Measurements from ENCODE around the gene NMD3.

The NMD3 gene

DNA sequence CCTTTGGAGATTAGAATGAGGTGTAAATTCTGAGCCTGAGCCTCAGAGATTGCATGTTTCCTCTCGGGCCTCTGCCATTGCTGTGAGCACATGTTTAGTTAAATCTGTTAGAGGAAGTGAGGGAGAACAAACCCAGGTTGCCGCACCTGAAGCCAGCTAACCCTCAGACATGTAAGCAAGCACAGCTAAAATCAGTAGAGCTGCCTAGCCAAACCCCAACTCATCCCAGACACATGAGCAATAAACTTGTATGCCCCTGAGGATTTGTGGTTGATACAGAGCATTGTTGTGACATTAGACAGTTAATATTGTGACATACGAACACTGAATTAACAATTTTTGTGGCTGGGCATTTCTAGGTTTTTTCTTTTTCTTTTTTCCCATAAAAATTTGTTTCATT lies 41.9 kb downstream of the NMD3 start:
- Histone ChIP-seq H3K9me2 (replicated peaks; ENCODE audit: insufficient read depth, low read length) (no peaks in the 10 kb centered on the region), H3K79me2 (ENCODE audit: insufficient read depth, low read length) (no peaks in the 10 kb centered on the region), H3K27me3 (ENCODE audit: low read length) (no peaks in the 10 kb centered on the region), H4K20me1 (ENCODE audit: low read depth, low read length) (no peaks in the 10 kb centered on the region), H2AFZ (ENCODE audit: low read depth, low read length, severe bottlenecking) (no peak overlapping the region), H3K27ac (ENCODE audit: low read depth, low read length) (no peak overlapping the region), H3K4me3 (ENCODE audit: insufficient read depth, low read length, poor library complexity, severe bottlenecking) (no peak overlapping the region), H3K9ac (ENCODE audit: low read length) (no peak overlapping the region), H3K9me3 (ENCODE audit: insufficient read depth, low read length) (no peaks in the 10 kb centered on the region), H3K36me3 (ENCODE audit: low read length) (peaks cover 23% of the 10 kb centered on the region), H3F3A (ENCODE audit: insufficient read depth) (no peaks in the 10 kb centered on the region), H3K4me2 (ENCODE audit: low read depth, low read length, poor library complexity, severe bottlenecking) (no peak overlapping the region)
- TF ChIP-seq CTCF (IDR thresholded peaks at IDR 0.05; ENCODE audit: insufficient read depth, low read length, poor library complexity, severe bottlenecking) (no peak), EZH2phosphoT487 (conservative IDR thresholded peaks at IDR 0.05; ENCODE audit: low read length) (no peak)

DNA sequence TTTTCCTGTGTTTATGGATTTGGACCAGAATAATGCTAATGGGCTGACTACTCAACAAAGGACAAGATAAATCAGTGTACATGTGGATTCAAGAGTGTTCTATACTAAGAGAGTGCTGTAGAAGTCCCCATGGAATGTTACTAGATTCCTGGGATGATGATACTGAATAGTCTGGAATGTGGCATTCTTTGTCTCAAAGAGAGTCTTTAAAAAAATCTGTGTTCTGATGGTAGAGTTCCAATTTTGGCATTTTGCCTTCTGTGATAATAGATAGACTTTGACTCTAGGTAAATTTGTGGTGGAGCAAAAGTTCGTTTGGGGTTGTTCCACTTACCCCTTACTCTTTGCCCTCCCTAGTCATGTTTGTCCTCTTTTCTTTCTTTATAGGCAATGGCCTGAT lies 43.7 kb downstream of the NMD3 start:
- H3K4me3 ChIP-seq (ENCODE audit: insufficient read depth, low read length, poor library complexity, severe bottlenecking), result no peak overlapping the region
- H3K9ac ChIP-seq (ENCODE audit: low read length), result no peak overlapping the region
- no peaks in the 10 kb centered on the region for H3K9me2 ChIP-seq (replicated peaks; ENCODE audit: insufficient read depth, low read length)
- no peaks in the 10 kb centered on the region for H3K27me3 ChIP-seq (ENCODE audit: low read length)
- H2AFZ ChIP-seq (ENCODE audit: low read depth, low read length, severe bottlenecking), result no peak overlapping the region
- no peak for TF ChIP-seq CTCF (IDR thresholded peaks at IDR 0.05; ENCODE audit: insufficient read depth, low read length, poor library complexity, severe bottlenecking)
- TF ChIP-seq EZH2phosphoT487 (conservative IDR thresholded peaks at IDR 0.05; ENCODE audit: low read length), result no peak
- H3K79me2 ChIP-seq (ENCODE audit: insufficient read depth, low read length), result no peaks in the 10 kb centered on the region
- peaks cover 18% of the 10 kb centered on the region for H3K36me3 ChIP-seq (ENCODE audit: low read length)
- H4K20me1 ChIP-seq (ENCODE audit: low read depth, low read length), result no peaks in the 10 kb centered on the region
- H3F3A ChIP-seq (ENCODE audit: insufficient read depth), result no peaks in the 10 kb centered on the region
- H3K9me3 ChIP-seq (ENCODE audit: insufficient read depth, low read length), result no peaks in the 10 kb centered on the region
- H3K27ac ChIP-seq (ENCODE audit: low read depth, low read length), result no peak overlapping the region
- no peak overlapping the region for H3K4me2 ChIP-seq (ENCODE audit: low read depth, low read length, poor library complexity, severe bottlenecking)

DNA sequence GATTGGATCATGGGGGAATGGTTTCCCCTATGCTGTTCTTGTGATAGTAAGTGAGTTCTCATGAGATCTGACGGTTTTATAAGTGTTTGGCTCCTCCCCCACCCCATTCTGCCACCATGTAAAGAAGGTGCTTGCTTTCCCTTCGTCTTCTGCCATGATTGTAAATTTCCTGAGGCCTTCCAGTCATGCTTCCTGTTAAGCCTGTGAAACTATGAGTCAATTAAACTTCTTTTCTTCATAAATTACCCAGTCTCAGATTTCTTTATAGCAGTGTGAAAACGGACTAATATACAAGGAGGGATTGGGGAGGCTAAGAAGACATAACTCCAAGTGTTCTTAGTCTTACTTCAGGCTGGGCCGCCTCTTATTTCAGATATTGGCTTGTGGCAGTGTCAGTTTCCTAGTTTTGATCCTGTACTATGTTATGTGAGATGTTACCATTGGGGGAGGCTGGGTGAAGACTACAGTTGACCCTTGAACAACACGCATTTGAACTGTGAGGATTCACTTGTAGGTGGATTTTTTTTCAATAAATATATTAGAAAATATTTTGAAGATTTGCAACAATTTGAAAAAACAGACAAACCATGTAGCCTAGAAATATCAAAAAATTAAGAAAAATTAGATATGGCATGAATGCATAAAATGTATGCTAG lies 44.9 kb downstream of the NMD3 start:
- TF ChIP-seq EZH2phosphoT487 (conservative IDR thresholded peaks at IDR 0.05; ENCODE audit: low read length) (no peak), CTCF (IDR thresholded peaks at IDR 0.05; ENCODE audit: insufficient read depth, low read length, poor library complexity, severe bottlenecking) (no peak)
- H3K9ac ChIP-seq (ENCODE audit: low read length), result no peak overlapping the region
- H3K4me2 ChIP-seq (ENCODE audit: low read depth, low read length, poor library complexity, severe bottlenecking), result no peak overlapping the region
- H3K79me2 ChIP-seq (ENCODE audit: insufficient read depth, low read length), result no peaks in the 10 kb centered on the region
- H3K9me2 ChIP-seq (replicated peaks; ENCODE audit: insufficient read depth, low read length), result no peaks in the 10 kb centered on the region
- no peak overlapping the region for H2AFZ ChIP-seq (ENCODE audit: low read depth, low read length, severe bottlenecking)
- no peaks in the 10 kb centered on the region for H4K20me1 ChIP-seq (ENCODE audit: low read depth, low read length)
- peaks cover 12% of the 10 kb centered on the region for H3K36me3 ChIP-seq (ENCODE audit: low read length)
- no peaks in the 10 kb centered on the region for H3K27me3 ChIP-seq (ENCODE audit: low read length)
- no peaks in the 10 kb centered on the region for H3F3A ChIP-seq (ENCODE audit: insufficient read depth)
- no peak overlapping the region for H3K4me3 ChIP-seq (ENCODE audit: insufficient read depth, low read length, poor library complexity, severe bottlenecking)
- H3K9me3 ChIP-seq (ENCODE audit: insufficient read depth, low read length), result no peaks in the 10 kb centered on the region
- no peak overlapping the region for H3K27ac ChIP-seq (ENCODE audit: low read depth, low read length)
